ENCODE data around the gene SLX1A. TPM values are rescaled to one million over a fixed set of nuclear protein-coding genes. Genes with fewer than 3 reads are reported as not detected.
"Not testable (repeated sequence)": the region's sequence is repeated elsewhere in the genome, so short reads cannot be mapped to it uniquely, and the experiment has no call there.

The SLX1A gene
- total and polyA plus RNA-seq, 4 experiments from 2014 or later, result 44.5 to 65.6 (median 59.1) TPM

GRCh38 chr16:30187556-30187865 lies 6.2 kb upstream of the SLX1A start:
- Mint-ChIP-seq H3K36me3 (peaks cover 29 to 36% of the 10 kb centered on the region in 2 donors), H3K27ac (peak overlapping the region; percentile 94 to 99 (median 96)), H3K27me3 (no peaks in the 10 kb centered on the region), H3K4me3 (peak overlapping the region; percentile 94 to 99 (median 98)), H3K4me1 (peaks cover 10 to 43% (median 18%) of the 10 kb centered on the region in 4 donors), H3K9me3 (no peaks in the 10 kb centered on the region)
- DNase-seq, result no peak
- Histone ChIP-seq H3K27ac (ENCODE audit: low read depth, low read length) (peak overlapping the region; percentile 77), H3K4me1 (ENCODE audit: insufficient read depth, low read length) (peaks cover 33% of the 10 kb centered on the region), H3K27me3 (ENCODE audit: insufficient read depth, low read length) (no peaks in the 10 kb centered on the region), H3K4me3 (ENCODE audit: low read length in 2 of 2) (peak overlapping the region; percentile 34 to 91), H3K36me3 (ENCODE audit: insufficient read depth, low read length) (peaks cover 31% of the 10 kb centered on the region), H3K9me3 (ENCODE audit: control insufficient read depth in 1 of 2, low read length in 2 of 2) (no peaks in the 10 kb centered on the region)
- intact Hi-C loops (cut with micrococcal nuclease), result no loop called here
- CTCF ChIA-PET (ENCODE audit: partially characterized antibody), result interaction anchor here (0.7 to 5.9 kb wide), 4 partner anchors 44 to 95 kb away, joined by 3 to 59 read pairs (median 4); partner anchors contain the start of gene TBX6
- POLR2A ChIA-PET (ENCODE audit: partially characterized antibody), result interaction anchor here (1.0 to 7.6 kb wide), 7 partner anchors 9 to 230 kb away, joined by 3 to 292 read pairs (median 15); partner anchors contain the start of genes ALDOA, GDPD3, TBX6 and YPEL3

GRCh38 chr16:30187971-30188561 lies 5.6 kb upstream of the SLX1A start:
- ChIA-PET CTCF (ENCODE audit: partially characterized antibody) (interaction anchor here (0.9 to 5.9 kb wide), 4 partner anchors 41 to 95 kb away, joined by 3 to 59 read pairs (median 4); partner anchors contain the start of gene TBX6), POLR2A (ENCODE audit: partially characterized antibody) (interaction anchor here (0.6 to 7.6 kb wide), 6 partner anchors 10 to 365 kb away, joined by 3 to 292 read pairs (median 62); partner anchors contain the start of genes ALDOA, GDPD3, TBX6 and YPEL3)
- Mint-ChIP-seq H3K36me3 (peaks cover 29 to 36% of the 10 kb centered on the region in 2 donors), H3K27me3 (no peaks in the 10 kb centered on the region), H3K27ac (peak overlapping the region in 4 of 7 donors; percentile 13 to 96 (median 62)), H3K9me3 (no peaks in the 10 kb centered on the region), H3K4me1 (peaks cover 9 to 40% (median 17%) of the 10 kb centered on the region in 4 donors), H3K4me3 (peak overlapping the region in 6 of 8 donors; percentile 29 to 54 (median 44))
- H3K27ac ChIP-seq (ENCODE audit: low read depth, low read length), result peak overlapping the region; percentile 77
- no peaks in the 10 kb centered on the region for H3K27me3 ChIP-seq (ENCODE audit: insufficient read depth, low read length)
- H3K36me3 ChIP-seq (ENCODE audit: insufficient read depth, low read length), result peaks cover 31% of the 10 kb centered on the region
- intact Hi-C loops (cut with micrococcal nuclease), result no loop called here
- H3K4me1 ChIP-seq (ENCODE audit: insufficient read depth, low read length), result peaks cover 29% of the 10 kb centered on the region
- no peaks in the 10 kb centered on the region for H3K9me3 ChIP-seq (ENCODE audit: control insufficient read depth in 1 of 2, low read length in 2 of 2)
- peak overlapping the region in 1 of 2 donors; percentile 91 for H3K4me3 ChIP-seq (ENCODE audit: low read length in 2 of 2)
- DNase-seq, result peak in 1 of 5 donors; percentile 39

DNA sequence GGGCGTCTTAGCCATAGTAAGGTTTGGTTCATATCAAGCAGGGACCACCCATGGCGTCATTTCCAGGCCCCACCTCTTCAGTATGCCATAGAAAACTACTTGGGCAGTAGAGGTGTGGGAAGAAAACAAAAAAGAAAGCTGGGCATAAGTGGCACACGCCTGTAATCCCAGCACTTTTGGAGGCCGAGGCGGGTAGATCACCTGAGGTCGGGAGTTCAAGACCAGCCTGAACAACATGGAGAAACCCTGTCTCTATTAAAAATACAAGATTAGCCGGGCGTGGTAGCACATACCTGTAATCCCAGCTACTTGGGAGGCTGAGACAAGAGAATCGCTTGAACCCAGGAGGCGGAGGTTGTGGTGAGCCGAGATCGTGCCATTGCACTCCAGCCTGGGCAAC lies 2.5 kb upstream of the SLX1A start:
- intact Hi-C loops (cut with micrococcal nuclease); CTCF ChIA-PET (ENCODE audit: partially characterized antibody); H3K27me3 ChIP-seq (ENCODE audit: insufficient read depth, low read length); H3K27ac Mint-ChIP-seq; H3K4me3 Mint-ChIP-seq; POLR2A ChIA-PET (ENCODE audit: partially characterized antibody); H3K27ac ChIP-seq (ENCODE audit: low read depth, low read length); DNase-seq; H3K4me3 ChIP-seq (ENCODE audit: low read length in 2 of 2); H3K27me3 Mint-ChIP-seq; H3K9me3 Mint-ChIP-seq; H3K9me3 ChIP-seq (ENCODE audit: control insufficient read depth in 1 of 2, low read length in 2 of 2): not testable (repeated sequence)
- H3K36me3 ChIP-seq (ENCODE audit: insufficient read depth, low read length), result peaks cover 20% of the 10 kb centered on the region
- H3K4me1 ChIP-seq (ENCODE audit: insufficient read depth, low read length), result peaks cover 22% of the 10 kb centered on the region
- H3K4me1 Mint-ChIP-seq, result peaks cover 9 to 20% (median 15%) of the 10 kb centered on the region in 4 donors
- peaks cover 10 to 16% of the 10 kb centered on the region in 2 donors for H3K36me3 Mint-ChIP-seq

DNA sequence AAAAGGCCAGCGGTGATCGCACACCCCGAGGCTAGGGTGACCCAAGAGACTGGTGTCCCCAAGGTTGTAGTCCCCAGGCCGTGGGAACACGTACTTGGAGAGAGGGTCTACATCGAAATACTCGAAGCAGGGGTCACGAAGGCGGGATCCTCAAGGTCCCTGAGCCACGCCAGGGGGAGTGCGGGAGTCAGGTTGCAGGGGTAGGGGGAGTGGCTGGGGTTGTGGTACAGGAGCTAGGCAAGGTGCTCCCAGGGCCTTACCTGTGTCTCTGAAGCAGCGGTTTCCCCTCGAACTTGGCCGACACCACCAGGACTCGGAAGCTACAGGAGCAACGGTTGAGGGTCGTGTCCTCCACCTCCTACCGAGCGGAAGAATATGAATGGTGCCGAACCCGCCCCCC lies 577 bp upstream of the SLX1A start:
- H3K27ac ChIP-seq (ENCODE audit: low read depth, low read length); H3K36me3 ChIP-seq (ENCODE audit: insufficient read depth, low read length); intact Hi-C loops (cut with micrococcal nuclease); H3K4me1 Mint-ChIP-seq; H3K9me3 Mint-ChIP-seq; H3K9me3 ChIP-seq (ENCODE audit: control insufficient read depth in 1 of 2, low read length in 2 of 2); DNase-seq; H3K4me1 ChIP-seq (ENCODE audit: insufficient read depth, low read length); POLR2A ChIA-PET (ENCODE audit: partially characterized antibody); H3K36me3 Mint-ChIP-seq; H3K4me3 ChIP-seq (ENCODE audit: low read length in 2 of 2); H3K27me3 ChIP-seq (ENCODE audit: insufficient read depth, low read length); CTCF ChIA-PET (ENCODE audit: partially characterized antibody); H3K27me3 Mint-ChIP-seq; H3K27ac Mint-ChIP-seq; H3K4me3 Mint-ChIP-seq: not testable (repeated sequence)

- DNase-seq, result peak in 1 of 5 donors; percentile 14
- POLR2A ChIA-PET (ENCODE audit: partially characterized antibody); H3K27me3 Mint-ChIP-seq; H3K27ac Mint-ChIP-seq; H3K36me3 ChIP-seq (ENCODE audit: insufficient read depth, low read length); CTCF ChIA-PET (ENCODE audit: partially characterized antibody); H3K4me1 Mint-ChIP-seq; H3K4me3 ChIP-seq (ENCODE audit: low read length in 2 of 2); H3K27ac ChIP-seq (ENCODE audit: low read depth, low read length); H3K4me3 Mint-ChIP-seq; H3K4me1 ChIP-seq (ENCODE audit: insufficient read depth, low read length); H3K27me3 ChIP-seq (ENCODE audit: insufficient read depth, low read length); H3K9me3 ChIP-seq (ENCODE audit: control insufficient read depth in 1 of 2, low read length in 2 of 2); H3K9me3 Mint-ChIP-seq; intact Hi-C loops (cut with micrococcal nuclease); H3K36me3 Mint-ChIP-seq: not testable (repeated sequence)
These were observed 674 bp downstream of the SLX1A start for GRCh38 chr16:30194172-30194925.

- H3K4me1 Mint-ChIP-seq; H3K4me3 Mint-ChIP-seq; H3K27me3 ChIP-seq (ENCODE audit: insufficient read depth, low read length); POLR2A ChIA-PET (ENCODE audit: partially characterized antibody); H3K27ac Mint-ChIP-seq; DNase-seq; H3K9me3 Mint-ChIP-seq; CTCF ChIA-PET (ENCODE audit: partially characterized antibody); H3K36me3 ChIP-seq (ENCODE audit: insufficient read depth, low read length); H3K27ac ChIP-seq (ENCODE audit: low read depth, low read length); H3K36me3 Mint-ChIP-seq; H3K4me3 ChIP-seq (ENCODE audit: low read length in 2 of 2); H3K9me3 ChIP-seq (ENCODE audit: control insufficient read depth in 1 of 2, low read length in 2 of 2); H3K4me1 ChIP-seq (ENCODE audit: insufficient read depth, low read length); intact Hi-C loops (cut with micrococcal nuclease); H3K27me3 Mint-ChIP-seq: not testable (repeated sequence)
These were observed 3.3 kb downstream of the SLX1A start for GRCh38 chr16:30197001-30197400.

DNA sequence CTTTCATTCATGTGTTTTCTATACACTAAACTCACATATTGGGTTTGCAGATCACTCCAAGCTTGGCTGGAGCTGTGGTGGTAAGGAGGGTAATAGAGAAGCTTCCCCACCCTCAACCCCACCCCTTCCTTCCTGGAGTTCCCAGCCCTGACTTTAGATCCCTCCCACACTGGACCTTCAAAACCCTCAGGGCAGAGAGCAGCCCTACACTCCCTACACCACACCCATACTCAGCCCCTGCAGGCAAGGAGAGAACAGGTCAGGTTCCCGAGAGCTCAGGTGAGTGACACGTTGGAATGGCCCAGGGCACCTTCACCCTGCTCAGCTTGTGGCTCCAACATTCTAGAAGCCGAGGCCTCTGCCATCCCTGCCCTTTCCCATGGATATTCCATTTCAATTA lies 5.4 kb downstream of the SLX1A start, which contains the start of gene SULT1A3:
Gene SULT1A3, plus strand, starts transcription at position 207 of the 400 bp plus-strand sequence. CDS start 1,474 bp downstream, outside the sequence.
- not testable (repeated sequence) for H3K9me3 Mint-ChIP-seq, DNase-seq

More for the DNA sequence above, 5.4 kb downstream of the SLX1A start, which contains the start of gene SULT1A3:
- H3K4me1 ChIP-seq (ENCODE audit: insufficient read depth, low read length); H3K27ac Mint-ChIP-seq; H3K36me3 Mint-ChIP-seq; H3K4me3 ChIP-seq (ENCODE audit: low read length in 2 of 2); CTCF ChIA-PET (ENCODE audit: partially characterized antibody); H3K36me3 ChIP-seq (ENCODE audit: insufficient read depth, low read length); H3K4me3 Mint-ChIP-seq; H3K27ac ChIP-seq (ENCODE audit: low read depth, low read length); H3K9me3 ChIP-seq (ENCODE audit: control insufficient read depth in 1 of 2, low read length in 2 of 2); H3K27me3 ChIP-seq (ENCODE audit: insufficient read depth, low read length); intact Hi-C loops (cut with micrococcal nuclease); H3K27me3 Mint-ChIP-seq; POLR2A ChIA-PET (ENCODE audit: partially characterized antibody); H3K4me1 Mint-ChIP-seq: not testable (repeated sequence)

All from CD4-positive, alpha-beta memory T cell (primary cell).